K562 (cell line): ENCODE measurements around the gene KRTAP13-4.

Experiments
- CBX2 ChIP-seq: fragments of 200-600 bp; sonication (generic); IDR thresholded peaks from one replicate; pipeline ENCODE4 v1.6.1; 2012; ENCODE audit warnings: mild to moderate bottlenecking, low read length, inconsistent platforms; ENCODE audit not compliant: insufficient read depth, poor library complexity, severe bottlenecking
- CHD2 ChIP-seq: IDR thresholded peaks from 2 replicates; pipeline ENCODE4 v1.6.1; 2011; ENCODE audit warnings: low read depth, low read length
- CTCF ChIP-seq, 3 experiments: IDR thresholded peaks in 2 of 3; conservative IDR thresholded peaks in 1 of 3; 2 replicates each; pipeline ENCODE4 v1.5.1; 2011 to 2012; ENCODE audit warnings: low read length in 3 of 3, mild to moderate bottlenecking in 3 of 3, control low read depth in 2 of 3, improper control_type of control experiment in 1 of 3, inconsistent platforms in 1 of 3, low read depth in 1 of 3, mixed read lengths in 1 of 3, moderate library complexity in 1 of 3; ENCODE audit not compliant: insufficient read depth in 2 of 3
- EZH2 ChIP-seq: IDR thresholded peaks from 2 replicates; pipeline ENCODE4 v1.6.1; 2012; ENCODE audit warnings: low read depth, mild to moderate bottlenecking, inconsistent platforms, low read length, borderline replicate concordance
- GABPA ChIP-seq: fragments of 200-800 bp; sonication (Bioruptor generic); conservative IDR thresholded peaks from 2 replicates; pipeline ENCODE4 v1.6.1; 2016; ENCODE audit warnings: low read depth, missing genetic modification characterization, missing compliant biosample characterization
- GABPB2 ChIP-seq: fragments of 250-450 bp; sonication (Bioruptor Pico); conservative IDR thresholded peaks from 2 replicates; pipeline ENCODE4 v1.5.1; 2021; ENCODE audit warnings: mild to moderate bottlenecking
- GATAD2B ChIP-seq: fragments of 450-650 bp; IDR thresholded peaks from 2 replicates; pipeline ENCODE4 v1.6.1; 2017; ENCODE audit warnings: mild to moderate bottlenecking, borderline replicate concordance
- HMG20A ChIP-seq: fragments of 450-650 bp; formaldehyde crosslinking; conservative IDR thresholded peaks from 2 replicates; pipeline ENCODE4 v1.4.0; 2020; ENCODE audit warnings: mild to moderate bottlenecking, mixed read lengths
- SETDB1 ChIP-seq: IDR thresholded peaks from one replicate; pipeline ENCODE4 v1.6.1; 2012; ENCODE audit warnings: low read length, control low read depth, inconsistent platforms
- U2AF1 ChIP-seq: fragments of 200-400 bp; formaldehyde crosslinking; optimal IDR thresholded peaks from 2 replicates; pipeline ENCODE3; 2017; ENCODE audit warnings: mild to moderate bottlenecking, low read depth, low read length, moderate library complexity
- USF1 ChIP-seq: sonication (generic); formaldehyde crosslinking; IDR thresholded peaks from 2 replicates; pipeline ENCODE4 v1.9.0; 2022; ENCODE audit warnings: mild to moderate bottlenecking, missing genetic modification reagents
- ZNF23 ChIP-seq: fragments of 250-450 bp; sonication (Bioruptor Pico); IDR thresholded peaks from 2 replicates; pipeline ENCODE4 v1.4.0; 2020; ENCODE audit warnings: mild to moderate bottlenecking
- ZNF518B ChIP-seq: fragments of 250-450 bp; sonication (Bioruptor Pico); IDR thresholded peaks from 2 replicates; pipeline ENCODE4 v1.5.0; 2021; ENCODE audit warnings: mild to moderate bottlenecking, moderate library complexity
- ZNF589 ChIP-seq: fragments of 200-800 bp; sonication (Bioruptor generic); IDR thresholded peaks from 2 replicates; pipeline ENCODE4 v1.6.1; 2016; ENCODE audit warnings: low read depth, missing genetic modification characterization, missing compliant biosample characterization

- TF ChIP-seq CTCF (IDR thresholded peaks at IDR 0.05 in 2 of 3, conservative IDR thresholded peaks at IDR 0.05 in 1 of 3; ENCODE audit: insufficient read depth in 2 of 3, low read depth in 1 of 3, low read length in 3 of 3), result no peak
- TF ChIP-seq CBX2, result no peak
- no peak for TF ChIP-seq GABPA
- TF ChIP-seq ZNF518B (CRISPR knock-in tag), result no peak
- no peak for TF ChIP-seq USF1 (CRISPR knock-in tag)
- no peak for TF ChIP-seq ZNF589 (CRISPR knock-in tag)
- no peak for TF ChIP-seq U2AF1
- TF ChIP-seq HMG20A, result no peak
- TF ChIP-seq EZH2, result no peak
- no peak for TF ChIP-seq SETDB1
- no peak for TF ChIP-seq GABPB2 (CRISPR knock-in tag)
- TF ChIP-seq CHD2, result no peak
- TF ChIP-seq GATAD2B, result no peak
- no peak for TF ChIP-seq ZNF23 (CRISPR knock-in tag)
These were observed 39.1 kb downstream of the KRTAP13-4 start for GRCh38 chr21:30468900-30469714.
